GM19397 (cell line): ENCODE data around the gene NISCH.
"Not testable (repeated sequence)": the region's sequence is repeated elsewhere in the genome, so short reads cannot be mapped to it uniquely, and the experiment has no call there.

Experiments
- ATAC-seq: cut with Tn5 transposase; IDR thresholded peaks from one replicate; pipeline ENCODE4 v1.9.1; 2021; ENCODE audit warnings: mild to moderate bottlenecking, moderate library complexity; ENCODE audit not compliant: unreplicated experiment

Gene NISCH

DNA sequence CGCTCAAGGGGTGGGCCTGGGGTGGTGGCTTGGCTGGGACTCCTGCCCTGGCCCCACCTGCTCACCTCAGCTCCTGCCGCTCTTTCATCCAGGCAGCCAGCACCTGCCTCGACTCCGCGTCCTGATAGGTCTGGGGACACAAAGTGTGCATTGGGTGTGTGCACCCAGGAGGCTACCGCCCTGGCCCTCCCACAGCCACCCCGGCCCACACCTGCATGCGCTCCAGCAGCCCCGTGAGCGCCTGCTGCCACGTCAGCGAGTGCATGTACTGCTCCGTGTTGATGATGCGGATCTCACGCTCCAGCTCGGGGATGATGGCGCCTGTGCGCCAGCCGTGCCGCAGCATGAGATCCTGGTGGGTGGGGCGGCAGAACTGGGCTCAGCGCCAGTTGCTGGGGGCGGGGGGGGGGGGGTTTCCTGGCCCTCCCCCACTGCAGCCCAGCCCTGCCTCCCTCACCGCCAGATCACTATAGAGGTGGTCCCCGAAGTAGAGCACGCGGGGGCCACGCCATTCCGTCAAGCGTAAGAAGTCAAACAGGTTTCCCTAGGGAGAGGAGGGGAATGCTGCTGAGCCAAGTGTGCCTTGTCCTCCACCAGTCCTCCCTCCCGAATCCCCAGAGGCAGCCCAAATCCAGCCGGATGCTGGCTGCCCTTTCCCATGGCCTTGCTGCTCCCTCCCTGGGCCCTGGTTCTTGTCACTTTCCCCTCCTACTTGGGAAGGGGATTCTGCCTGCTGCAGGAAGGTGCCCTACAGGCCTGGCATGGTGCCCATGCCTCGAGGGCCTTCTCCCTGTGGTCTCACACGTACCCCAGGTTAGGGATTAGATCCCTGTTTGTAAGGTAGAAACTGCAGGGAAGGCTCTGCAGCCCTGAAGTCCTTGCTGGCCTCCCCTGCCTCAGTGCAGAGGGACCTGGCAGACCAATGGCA, 69.6 kb downstream of the NISCH start:
- no peak for ATAC-seq

DNA sequence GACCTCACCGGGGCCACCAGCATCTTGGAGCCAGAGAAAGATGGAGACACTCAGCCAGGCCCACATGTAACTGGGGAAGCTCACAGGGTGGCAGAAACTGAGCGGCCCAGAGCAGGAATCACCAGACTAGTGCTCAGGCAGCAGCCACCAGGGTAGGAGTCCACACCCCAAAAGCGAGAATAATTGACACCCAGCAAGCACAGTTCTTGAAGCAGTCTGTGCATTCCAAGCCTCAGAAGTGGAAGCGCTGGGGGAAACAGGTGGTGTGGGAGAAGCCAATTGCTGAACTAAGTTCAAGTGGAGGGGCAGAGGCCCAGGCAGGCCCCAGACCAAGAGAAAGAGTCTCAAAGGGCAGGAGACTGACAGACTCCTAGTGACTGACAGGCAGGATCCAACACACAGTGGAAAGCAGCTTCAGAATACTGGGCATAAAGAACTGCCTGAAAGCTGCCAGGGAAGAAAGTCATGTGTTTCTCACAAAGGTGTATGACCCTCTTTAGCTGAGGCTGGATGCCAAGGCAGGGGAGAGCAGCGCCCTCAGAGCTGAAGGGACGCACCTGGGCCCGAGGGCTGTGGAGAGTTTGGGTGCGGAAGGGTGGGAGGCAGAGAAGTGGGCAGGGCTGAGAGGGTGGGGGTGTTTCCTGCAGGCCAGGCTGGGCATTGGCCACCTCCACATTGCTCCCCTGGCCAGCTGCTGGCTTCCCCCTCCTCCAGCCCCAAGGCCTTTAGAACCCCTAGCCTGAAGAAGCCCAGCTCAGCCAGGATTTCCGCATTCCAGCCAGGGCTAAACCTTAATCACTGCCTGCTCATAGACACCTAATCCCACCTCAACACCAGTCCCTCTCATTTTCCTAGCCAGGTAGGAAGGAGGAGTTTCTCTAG, 70.5 kb downstream of the NISCH start:
- no peak for ATAC-seq

- not testable (repeated sequence) for ATAC-seq
Observed at GRCh38 chr3:52526671-52527038, 71.3 kb downstream of the NISCH start.

GRCh38 chr3:52527039-52527731, 71.8 kb downstream of the NISCH start:
- ATAC-seq: no peak

DNA sequence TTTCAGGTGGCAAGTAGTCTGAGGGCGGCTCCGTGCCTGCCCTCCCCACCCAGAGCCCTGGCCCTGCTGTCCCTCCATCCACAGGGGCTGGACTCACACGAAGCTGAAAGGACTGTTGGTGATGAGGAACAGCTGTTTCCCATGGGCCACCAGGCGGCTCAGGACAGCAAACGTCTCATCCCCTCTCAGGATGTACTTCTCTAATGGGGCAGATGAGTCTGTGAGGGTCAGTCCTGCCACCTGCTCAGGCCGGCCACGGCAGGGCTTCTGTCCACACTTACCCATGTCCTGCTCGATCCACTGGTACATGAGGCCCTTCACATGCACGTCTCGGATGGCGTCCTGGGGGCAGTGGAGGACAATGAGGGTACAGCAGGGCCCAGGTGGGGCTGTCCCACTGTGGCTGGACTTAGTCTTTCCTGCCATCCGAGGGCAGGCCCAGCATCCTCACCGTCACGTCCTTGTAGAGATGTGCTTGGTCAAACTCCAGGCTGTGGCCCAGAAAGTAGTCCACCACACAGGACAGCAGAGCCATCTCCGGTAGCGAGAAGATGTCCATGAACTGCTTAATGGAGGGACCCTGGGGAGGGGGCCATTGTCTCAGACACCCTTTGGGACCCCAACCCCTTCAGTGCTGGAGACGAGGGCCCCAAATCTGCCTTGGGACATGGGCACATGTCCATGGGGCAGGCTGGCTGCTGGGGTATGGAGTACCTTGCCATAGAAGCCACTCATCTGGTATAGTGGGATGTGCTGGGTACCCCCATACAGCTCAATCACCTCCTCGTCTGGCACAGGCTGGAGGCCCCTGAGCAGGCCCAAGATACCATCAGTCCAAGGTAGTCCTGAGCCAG, 72.6 kb downstream of the NISCH start:
- no peak for ATAC-seq

- no peak for ATAC-seq
Observed at GRCh38 chr3:52528586-52529375, 73.4 kb downstream of the NISCH start.

- ATAC-seq: no peak
Observed at GRCh38 chr3:52529376-52530333, 74.3 kb downstream of the NISCH start.

GRCh38 chr3:52530918-52531826, 75.8 kb downstream of the NISCH start:
- ATAC-seq: no peak

DNA sequence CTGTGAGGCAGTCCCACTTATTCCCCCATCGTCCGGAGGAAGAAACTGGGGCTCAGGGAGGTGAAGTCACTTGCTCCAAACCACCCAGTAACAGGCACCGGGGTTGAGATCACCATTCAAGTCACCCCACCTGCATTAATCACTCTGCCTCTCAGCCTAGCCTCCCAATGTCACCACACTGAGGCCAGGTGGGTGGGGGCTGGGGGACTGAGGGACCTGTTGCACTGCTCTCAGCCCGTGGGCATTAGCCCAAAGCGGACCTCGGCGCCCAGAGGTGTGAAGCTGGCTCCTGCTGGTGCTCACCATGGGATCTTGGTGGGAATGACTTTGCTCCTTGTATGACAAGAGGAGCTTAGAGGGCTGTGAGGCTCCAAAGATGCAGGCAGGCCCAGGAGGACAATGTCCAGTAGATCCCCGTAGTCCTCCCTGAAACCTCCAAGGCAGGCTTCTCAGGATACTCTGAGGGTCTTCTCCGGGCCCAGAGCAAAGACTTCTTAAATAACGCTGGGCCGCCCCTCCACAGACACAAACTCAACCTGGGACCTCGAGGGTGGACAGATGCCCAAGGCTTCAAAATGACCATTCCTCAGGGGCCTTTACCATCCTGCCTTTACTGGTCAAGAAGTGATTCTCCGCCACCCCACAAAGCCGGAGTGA, 76.6 kb downstream of the NISCH start:
- no peak for ATAC-seq

GRCh38 chr3:52532517-52532837, 77.1 kb downstream of the NISCH start:
- no peak for ATAC-seq

- ATAC-seq: peak; percentile 4
Observed at GRCh38 chr3:52532838-52533622, 77.6 kb downstream of the NISCH start.

GRCh38 chr3:52533623-52534280, 78.3 kb downstream of the NISCH start, which contains the start of gene NT5DC2:
NT5DC2 (minus strand) TSS chr3:52533857; CDS start chr3:52533737, 120 bp downstream.
- peak; percentile 31 for ATAC-seq

GRCh38 chr3:52534281-52535183, 79.1 kb downstream of the NISCH start:
- ATAC-seq: no peak

GRCh38 chr3:52535411-52536111, 80.2 kb downstream of the NISCH start:
- ATAC-seq: no peak
